ENCODE measurements around the gene ACAD11. TPM values are rescaled to one million over a fixed set of nuclear protein-coding genes. Genes with fewer than 3 reads are reported as not detected.

Gene ACAD11
- total RNA-seq, 1 experiment from 2014 or later: 20.3 TPM

GRCh38 chr3:132521901-132522300 lies 137.7 kb downstream of the ACAD11 start:
- H3K4me3 Mint-ChIP-seq: no peak overlapping the region
- H3K36me3 Mint-ChIP-seq: peaks cover 63% of the 10 kb centered on the region
- H3K4me1 Mint-ChIP-seq: peaks cover 3% of the 10 kb centered on the region; the same call in 1 of the 2 replicates
- CTCF ChIA-PET: interaction anchor here (1.6 kb wide), 1 partner anchor 14 kb away, joined by 3 read pairs; no protein-coding TSS in a partner anchor
- no peaks in the 10 kb centered on the region for H3K27me3 Mint-ChIP-seq (ENCODE audit: low read depth)
- POLR2A ChIA-PET: no interaction called here
- no peak for TF ChIP-seq NR3C1 (CRISPR knock-in tag; conservative IDR thresholded peaks at IDR 0.05; ENCODE audit: low read depth)
- DNase-seq (ENCODE audit: low spot score): no peak
- H3K9me3 Mint-ChIP-seq: no peaks in the 10 kb centered on the region
- no peak overlapping the region for H3K27ac Mint-ChIP-seq
- no peak for ATAC-seq

- no peak overlapping the region for H3K4me3 Mint-ChIP-seq
- H3K36me3 Mint-ChIP-seq: peaks cover 58% of the 10 kb centered on the region
- no peak overlapping the region; the same call in 1 of the 2 replicates for H3K27ac Mint-ChIP-seq
- peaks cover 3% of the 10 kb centered on the region; the same call in 1 of the 2 replicates for H3K4me1 Mint-ChIP-seq
- ATAC-seq (no peak), DNase-seq (ENCODE audit: low spot score) (no peak)
- H3K9me3 Mint-ChIP-seq: no peaks in the 10 kb centered on the region
- TF ChIP-seq ZNF416 (CRISPR knock-in tag; IDR thresholded peaks at IDR 0.05): no peak
- no peak for TF ChIP-seq ESRRA (CRISPR knock-in tag; IDR thresholded peaks at IDR 0.05; ENCODE audit: borderline replicate concordance)
- no peak for TF ChIP-seq FOXK1 (CRISPR knock-in tag; IDR thresholded peaks at IDR 0.05)
- TF ChIP-seq ZNF512 (CRISPR knock-in tag; IDR thresholded peaks at IDR 0.05; ENCODE audit: borderline replicate concordance): no peak
- no peak for TF ChIP-seq JUN (CRISPR knock-in tag; IDR thresholded peaks at IDR 0.05)
- TF ChIP-seq ZBTB43 (CRISPR knock-in tag; IDR thresholded peaks at IDR 0.05): no peak
- TF ChIP-seq CTCF (IDR thresholded peaks at IDR 0.05): no peak
- no peak for TF ChIP-seq PREB (CRISPR knock-in tag; IDR thresholded peaks at IDR 0.05; ENCODE audit: borderline replicate concordance)
- no peak for TF ChIP-seq ZNF671 (CRISPR knock-in tag; IDR thresholded peaks at IDR 0.05)
- no peak for TF ChIP-seq IRF1 (CRISPR knock-in tag; IDR thresholded peaks at IDR 0.05)
- no peak for TF ChIP-seq STAT6 (CRISPR knock-in tag; conservative IDR thresholded peaks at IDR 0.05; ENCODE audit: low read depth)
- no peak for TF ChIP-seq AR (CRISPR knock-in tag; IDR thresholded peaks at IDR 0.05)
- TF ChIP-seq CDX4 (CRISPR knock-in tag; IDR thresholded peaks at IDR 0.05; ENCODE audit: borderline replicate concordance): no peak
- TF ChIP-seq ZNF423 (CRISPR knock-in tag; IDR thresholded peaks at IDR 0.05): no peak
- no peak for TF ChIP-seq PRDM15 (CRISPR knock-in tag; IDR thresholded peaks at IDR 0.05)
- ChIA-PET CTCF (no interaction called here), POLR2A (no interaction called here)
- H3K27me3 Mint-ChIP-seq (ENCODE audit: low read depth): no peaks in the 10 kb centered on the region
These were observed 139.7 kb downstream of the ACAD11 start for GRCh38 chr3:132519914-132520313.

Data from WTC11 (cell line).